NCI-H146 (cell line): ENCODE measurements around the gene PRKAG2.

Source experiments
- DNase-seq: peaks from one replicate; lab custom pipeline; 2025; lab: John Stamatoyannopoulos, UW

PRKAG2 gene

DNA sequence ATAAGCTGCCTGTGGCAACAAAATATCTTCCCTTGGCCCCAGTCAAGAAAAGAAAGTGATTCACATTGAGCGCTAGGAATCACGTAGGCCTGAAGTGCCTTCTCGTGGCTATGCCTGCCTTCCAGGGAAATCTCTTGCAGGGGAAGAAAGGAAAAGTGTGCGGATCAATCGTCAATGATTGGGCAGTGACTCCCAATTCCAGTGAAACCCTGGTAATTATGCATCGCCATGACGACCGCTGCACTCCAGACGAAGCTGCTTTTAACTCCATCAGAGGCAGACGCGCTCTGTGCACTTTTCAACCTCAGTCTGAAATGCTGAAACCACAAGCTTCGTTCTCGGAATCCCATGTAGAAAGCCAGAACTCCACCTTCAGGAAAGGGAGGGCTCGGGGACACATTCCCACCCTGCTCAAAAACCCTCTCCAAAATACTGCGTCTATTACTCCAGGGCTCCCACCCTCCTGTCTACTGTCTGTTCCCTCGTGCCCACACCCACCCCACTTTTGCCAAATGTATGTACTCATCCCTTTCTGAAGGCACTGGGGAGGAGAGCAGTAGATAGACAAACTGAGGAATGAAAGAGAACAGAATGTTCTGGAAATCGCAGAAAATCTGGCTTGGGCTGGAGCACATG lies 24.2 kb upstream of the PRKAG2 start:
- no peak for DNase-seq

GRCh38 chr7:151900591-151900985 lies 23.7 kb upstream of the PRKAG2 start:
- no peak for DNase-seq

GRCh38 chr7:151899513-151900360 lies 22.8 kb upstream of the PRKAG2 start:
- no peak for DNase-seq

DNA sequence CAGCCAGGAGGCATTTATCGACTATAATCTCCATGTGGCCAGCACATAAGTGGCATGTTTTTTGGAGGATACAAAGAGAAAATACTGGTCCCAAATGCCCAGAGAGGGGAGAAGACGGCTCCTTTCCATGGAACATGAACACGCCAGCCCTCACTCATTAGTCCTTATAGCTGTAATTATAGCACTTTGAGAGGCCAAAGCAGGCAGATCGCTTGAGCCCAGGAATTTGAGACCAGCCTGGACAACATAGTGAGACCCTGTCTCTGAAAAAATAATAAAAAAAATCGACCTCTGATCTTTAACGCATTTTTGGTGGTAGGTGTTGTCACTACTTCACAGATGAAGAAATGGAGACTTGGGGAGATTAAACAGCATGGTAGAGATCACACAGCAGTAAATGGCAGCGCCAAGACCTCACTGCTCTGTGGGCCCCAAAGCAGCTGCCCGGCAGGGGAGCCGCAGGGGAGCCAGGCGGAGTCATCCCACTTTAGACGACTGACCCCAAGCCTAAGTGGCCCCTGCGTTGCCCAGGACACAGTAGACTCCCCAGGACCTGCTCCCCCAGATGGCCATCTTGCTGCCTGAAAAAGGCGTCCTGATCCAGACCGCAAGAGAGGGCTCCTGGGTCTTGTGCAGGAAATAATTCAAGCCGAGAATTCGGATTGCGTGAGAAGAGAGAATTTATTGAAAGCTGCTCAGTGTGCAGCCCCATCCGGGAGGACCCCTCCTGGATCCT lies 21.2 kb upstream of the PRKAG2 start:
- DNase-seq = no peak

GRCh38 chr7:151897161-151897731 lies 20.3 kb upstream of the PRKAG2 start:
- no peak for DNase-seq

DNA sequence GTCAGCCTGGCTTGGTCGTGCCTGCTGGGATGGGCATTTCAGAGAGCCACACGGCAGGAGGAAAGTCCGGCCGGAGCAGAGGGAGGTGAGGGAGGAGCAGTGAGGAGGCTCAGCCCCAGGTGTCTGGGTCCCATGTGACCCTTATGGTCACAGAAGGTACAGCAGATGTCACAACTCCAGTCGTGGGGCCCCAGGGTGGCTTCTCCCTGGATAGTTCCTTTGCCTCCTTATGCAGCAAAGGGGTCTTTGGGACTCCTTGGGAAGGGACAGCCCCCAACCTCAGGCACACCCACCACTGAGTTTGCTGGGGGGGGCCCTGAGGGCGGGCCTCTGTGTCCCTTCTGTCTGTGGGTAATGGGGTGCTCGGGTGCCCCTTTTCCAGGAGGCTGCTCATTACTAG lies 19.6 kb upstream of the PRKAG2 start:
- DNase-seq = no peak

- no peak for DNase-seq
Measured at GRCh38 chr7:151896086-151896485, 19.2 kb upstream of the PRKAG2 start.

- DNase-seq = no peak
Measured at GRCh38 chr7:151895631-151896031, 18.7 kb upstream of the PRKAG2 start.

GRCh38 chr7:151895008-151895630 lies 18.2 kb upstream of the PRKAG2 start:
- DNase-seq = no peak

GRCh38 chr7:151894111-151895007 lies 17.4 kb upstream of the PRKAG2 start:
- DNase-seq = no peak

DNA sequence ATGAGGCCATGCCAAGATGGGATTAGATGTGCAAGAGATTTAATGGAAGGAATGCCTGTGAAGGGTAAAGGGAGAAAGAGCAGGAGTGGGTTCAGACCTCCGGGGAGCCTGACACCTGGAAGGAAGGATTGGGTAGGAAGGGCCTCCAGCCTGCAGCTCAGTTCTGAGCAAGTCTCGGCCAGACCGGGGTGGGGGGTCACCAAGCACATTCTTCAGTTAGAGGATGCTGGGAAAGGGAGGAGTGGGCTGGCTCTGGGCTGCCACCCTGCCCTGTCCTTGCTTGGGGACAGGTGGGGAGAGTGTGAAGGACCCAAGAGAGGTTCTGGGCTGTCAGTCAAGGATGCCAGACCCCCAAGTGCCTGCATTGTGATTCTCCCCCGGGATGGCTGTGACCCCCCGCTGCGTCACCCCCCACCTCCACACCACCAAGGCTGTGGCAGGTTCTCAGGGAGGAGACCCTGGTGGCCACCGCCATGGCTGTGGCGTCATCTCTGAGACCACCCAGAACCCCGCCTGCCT lies 16.5 kb upstream of the PRKAG2 start:
- DNase-seq = no peak

DNA sequence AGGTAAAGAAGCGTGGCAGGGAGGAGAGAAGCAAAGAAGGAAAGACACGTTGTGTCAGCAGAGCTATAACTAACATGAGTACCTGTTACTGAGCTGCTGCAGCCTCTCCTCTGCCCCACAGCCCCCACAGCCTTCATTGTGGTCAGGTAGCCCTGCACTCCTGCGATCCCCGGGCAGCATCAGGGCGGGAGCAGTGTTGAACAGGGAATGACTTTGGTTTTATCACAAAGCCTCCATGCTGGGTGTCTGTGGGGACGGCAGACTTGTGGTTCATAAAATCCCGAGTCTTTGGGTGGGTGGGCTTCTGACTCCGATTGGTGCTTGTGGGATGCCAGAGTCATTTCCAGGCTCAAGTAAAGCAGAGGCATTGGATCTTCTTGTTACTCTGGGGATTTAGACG lies 14.8 kb upstream of the PRKAG2 start:
- DNase-seq = no peak

DNA sequence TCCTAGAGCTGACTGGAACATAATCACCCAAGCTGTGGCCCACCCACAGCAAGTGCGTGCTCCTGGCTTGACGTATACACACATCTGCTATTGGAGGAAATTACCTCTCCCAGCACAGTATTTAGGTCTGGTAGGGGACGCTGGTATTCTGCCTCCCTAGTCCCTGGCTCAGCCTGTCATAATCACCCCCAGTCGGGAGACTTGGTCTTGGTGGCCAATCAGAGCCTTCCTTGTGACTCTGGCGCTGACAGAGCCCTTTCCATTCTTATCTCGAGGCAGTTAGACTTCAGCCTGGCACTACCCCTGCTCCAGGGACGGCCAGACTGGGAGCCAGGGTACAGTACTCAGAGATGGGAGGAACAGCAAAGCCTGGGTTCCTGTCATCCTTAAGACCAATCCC lies 14.3 kb upstream of the PRKAG2 start:
- no peak for DNase-seq

DNA sequence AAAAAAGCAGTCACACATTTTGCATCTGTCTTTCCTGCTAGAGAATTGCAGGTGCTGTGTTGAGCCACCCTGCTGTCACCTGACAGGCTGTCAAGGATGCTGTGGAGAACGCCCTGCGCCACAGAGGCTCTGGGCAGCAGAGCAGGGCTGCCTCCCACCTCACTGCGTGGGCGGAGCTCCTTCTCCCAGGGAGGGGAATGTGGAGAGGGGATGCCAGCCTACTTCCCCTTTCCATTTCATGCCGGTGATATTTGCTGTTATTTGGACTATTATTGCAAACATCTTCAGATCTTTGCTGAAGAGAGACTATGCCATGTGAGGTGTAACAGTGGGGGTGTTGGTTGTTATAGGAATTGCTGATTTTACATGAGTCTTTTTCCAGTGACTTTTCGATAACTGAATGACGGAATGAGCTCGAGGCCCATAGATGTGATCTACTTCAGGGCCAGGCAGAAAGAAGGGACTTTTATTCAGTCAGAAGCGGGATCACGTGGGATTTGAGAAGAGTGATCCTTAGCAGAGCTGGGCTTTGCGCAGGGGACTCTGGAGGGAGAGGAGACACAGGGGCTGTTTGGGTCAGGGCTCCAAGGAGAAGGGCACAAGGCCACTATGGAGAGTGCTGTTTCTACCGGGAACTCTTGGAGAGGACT lies 13.6 kb upstream of the PRKAG2 start:
- DNase-seq = no peak

- no peak for DNase-seq
Measured at GRCh38 chr7:151889406-151890354, 12.8 kb upstream of the PRKAG2 start.

DNA sequence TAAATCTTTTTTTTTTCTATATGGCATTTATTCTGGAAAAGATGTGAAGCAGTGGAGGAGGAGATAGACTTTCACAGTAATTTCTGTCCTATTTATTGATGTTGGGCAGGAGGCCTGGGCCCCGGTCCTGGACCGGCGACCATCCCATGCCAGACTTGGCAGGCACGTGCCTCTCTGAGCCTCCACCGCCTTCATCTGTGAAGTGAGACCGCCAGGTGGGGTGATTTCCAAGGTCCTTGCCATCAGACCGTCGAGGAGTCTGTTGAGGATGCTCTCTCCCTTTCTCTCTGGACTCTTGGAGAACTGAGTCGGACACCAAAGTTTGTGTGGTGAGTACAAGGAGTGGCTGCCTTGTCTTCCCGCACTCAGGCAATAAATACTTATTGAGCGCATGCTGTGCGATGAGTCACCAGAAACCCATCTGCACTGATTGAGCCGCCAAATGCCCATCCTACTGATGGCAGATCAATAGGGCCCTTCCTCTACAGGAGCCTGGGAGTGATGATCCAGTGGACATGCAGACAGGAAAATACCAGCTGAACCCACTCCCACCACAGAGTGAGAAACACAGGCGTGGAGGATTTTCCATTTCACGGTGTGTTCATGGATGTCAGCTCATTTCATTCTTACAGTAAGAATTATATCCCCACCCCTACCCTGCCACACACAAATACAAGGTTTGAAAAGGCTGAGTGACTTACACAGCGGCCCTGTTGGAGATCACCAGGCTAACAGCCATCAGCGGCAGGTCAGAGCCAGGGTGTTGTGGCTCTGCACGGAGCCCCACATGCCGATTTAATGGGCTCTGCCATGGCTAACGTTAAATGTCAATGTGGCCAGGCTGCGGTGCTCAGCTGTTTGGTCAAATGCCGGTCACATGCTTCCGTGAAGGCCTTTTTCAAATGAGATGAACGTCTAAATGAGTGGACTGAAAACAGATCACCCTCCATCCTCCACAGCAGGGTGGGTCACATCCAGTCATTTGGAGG lies 11.5 kb upstream of the PRKAG2 start:
- DNase-seq = no peak

- no peak for DNase-seq
Measured at GRCh38 chr7:151886783-151887182, 9.9 kb upstream of the PRKAG2 start.

GRCh38 chr7:151885202-151885580 lies 8.3 kb upstream of the PRKAG2 start:
- no peak for DNase-seq
